Neural crest cell (in vitro differentiated cells): ENCODE measurements around the gene GPR32. TPM values are rescaled to one million over a fixed set of nuclear protein-coding genes. Genes with fewer than 3 reads are reported as not detected.

Source experiments
- DNase-seq: peaks from one replicate; pipeline ENCODE4 v3.0.0; 2021; ENCODE audit warnings: low read depth, mixed read lengths, low spot score
- H3K27ac Mint-ChIP-seq: one replicate; pipeline ENCODE4 v1.8.0; 2021; ENCODE audit warnings: mild to moderate bottlenecking, mixed read lengths; ENCODE audit not compliant: unreplicated experiment
- H3K27me3 Mint-ChIP-seq: 2 replicates; pipeline ENCODE4 v1.8.0; 2021; ENCODE audit warnings: low read depth, mild to moderate bottlenecking, mixed read lengths
- H3K36me3 Mint-ChIP-seq: 2 replicates; pipeline ENCODE4 v1.8.0; 2021; ENCODE audit warnings: low read depth, mild to moderate bottlenecking, mixed read lengths
- H3K4me1 Mint-ChIP-seq: 2 replicates; pipeline ENCODE4 v1.8.0; 2021; ENCODE audit warnings: mixed read lengths
- H3K4me3 Mint-ChIP-seq: one replicate; pipeline ENCODE4 v1.8.0; 2021; ENCODE audit warnings: mild to moderate bottlenecking, mixed read lengths
- H3K9me3 Mint-ChIP-seq: 2 replicates; pipeline ENCODE4 v1.8.0; 2021; ENCODE audit warnings: mixed read lengths
- total RNA-seq: library from RNA; stranded (reverse); gene quantifications from 2 replicates; pipeline ENCODE4 v1.2.1, GENCODE V29; 2021
- TF ChIP-seq, protein P1 (sequence below): fragments of 200-600 bp; sonication (generic); conservative IDR thresholded peaks from 2 replicates; pipeline ENCODE4 v1.5.0; 2021; ENCODE audit warnings: antibody characterized with exemption, mild to moderate bottlenecking

Gene GPR32
- total RNA-seq, 1 donor from 2014 or later = not detected

DNA sequence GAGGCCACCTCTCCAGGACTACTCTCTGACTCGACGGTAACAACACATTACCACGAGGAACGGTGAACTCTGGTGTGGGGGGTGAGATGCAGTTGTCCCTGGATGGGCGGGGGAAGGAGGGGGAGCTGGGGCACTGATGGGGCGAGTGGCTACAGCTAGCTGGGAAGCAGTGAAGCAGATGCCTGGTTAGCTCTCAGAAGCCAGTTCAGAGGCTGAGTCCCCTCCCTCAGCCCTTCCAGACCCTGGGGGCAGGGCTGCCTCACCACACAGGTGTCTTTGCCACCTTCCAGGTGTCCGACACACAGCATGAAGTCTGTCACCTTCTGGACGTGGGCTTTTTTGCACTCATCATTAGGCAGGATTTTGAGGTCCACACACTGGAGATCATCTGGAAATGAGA lies 49.4 kb downstream of the GPR32 start:
- Mint-ChIP-seq H3K4me1 (peaks cover 12% of the 10 kb centered on the region), H3K27ac (no peak overlapping the region), H3K36me3 (no peaks in the 10 kb centered on the region), H3K27me3 (peaks cover 97% of the 10 kb centered on the region), H3K4me3 (no peak overlapping the region), H3K9me3 (peaks cover 8% of the 10 kb centered on the region)
- TF ChIP-seq, protein P1, sequence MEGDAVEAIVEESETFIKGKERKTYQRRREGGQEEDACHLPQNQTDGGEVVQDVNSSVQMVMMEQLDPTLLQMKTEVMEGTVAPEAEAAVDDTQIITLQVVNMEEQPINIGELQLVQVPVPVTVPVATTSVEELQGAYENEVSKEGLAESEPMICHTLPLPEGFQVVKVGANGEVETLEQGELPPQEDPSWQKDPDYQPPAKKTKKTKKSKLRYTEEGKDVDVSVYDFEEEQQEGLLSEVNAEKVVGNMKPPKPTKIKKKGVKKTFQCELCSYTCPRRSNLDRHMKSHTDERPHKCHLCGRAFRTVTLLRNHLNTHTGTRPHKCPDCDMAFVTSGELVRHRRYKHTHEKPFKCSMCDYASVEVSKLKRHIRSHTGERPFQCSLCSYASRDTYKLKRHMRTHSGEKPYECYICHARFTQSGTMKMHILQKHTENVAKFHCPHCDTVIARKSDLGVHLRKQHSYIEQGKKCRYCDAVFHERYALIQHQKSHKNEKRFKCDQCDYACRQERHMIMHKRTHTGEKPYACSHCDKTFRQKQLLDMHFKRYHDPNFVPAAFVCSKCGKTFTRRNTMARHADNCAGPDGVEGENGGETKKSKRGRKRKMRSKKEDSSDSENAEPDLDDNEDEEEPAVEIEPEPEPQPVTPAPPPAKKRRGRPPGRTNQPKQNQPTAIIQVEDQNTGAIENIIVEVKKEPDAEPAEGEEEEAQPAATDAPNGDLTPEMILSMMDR = no peak
- no peak for DNase-seq

DNA sequence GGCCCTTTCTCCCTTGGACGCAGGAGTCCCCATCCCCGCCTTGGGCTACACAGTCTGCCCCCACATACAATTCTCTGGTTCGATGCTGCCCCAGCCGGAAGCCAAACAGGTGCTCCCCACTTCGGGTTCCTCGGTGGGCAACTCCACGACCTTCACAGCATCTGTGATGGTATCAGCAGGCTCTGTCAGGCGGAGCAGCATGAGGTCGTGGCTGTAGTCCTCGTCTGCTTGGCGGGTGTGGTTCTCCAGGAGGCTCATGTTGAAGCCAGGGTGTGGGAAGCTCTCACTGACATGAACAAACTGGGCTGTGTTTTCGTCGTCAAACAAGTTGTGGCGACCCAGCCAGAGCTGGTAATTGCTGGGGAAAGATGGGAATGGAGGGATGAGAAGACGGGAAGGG lies 49.8 kb downstream of the GPR32 start:
- Mint-ChIP-seq H3K4me3 (peak overlapping the region; percentile 13), H3K27me3 (peaks cover 96% of the 10 kb centered on the region), H3K9me3 (peaks cover 5% of the 10 kb centered on the region), H3K4me1 (peaks cover 12% of the 10 kb centered on the region), H3K36me3 (no peaks in the 10 kb centered on the region), H3K27ac (no peak overlapping the region)
- no peak for DNase-seq
- TF ChIP-seq, protein P1 = no peak

DNA sequence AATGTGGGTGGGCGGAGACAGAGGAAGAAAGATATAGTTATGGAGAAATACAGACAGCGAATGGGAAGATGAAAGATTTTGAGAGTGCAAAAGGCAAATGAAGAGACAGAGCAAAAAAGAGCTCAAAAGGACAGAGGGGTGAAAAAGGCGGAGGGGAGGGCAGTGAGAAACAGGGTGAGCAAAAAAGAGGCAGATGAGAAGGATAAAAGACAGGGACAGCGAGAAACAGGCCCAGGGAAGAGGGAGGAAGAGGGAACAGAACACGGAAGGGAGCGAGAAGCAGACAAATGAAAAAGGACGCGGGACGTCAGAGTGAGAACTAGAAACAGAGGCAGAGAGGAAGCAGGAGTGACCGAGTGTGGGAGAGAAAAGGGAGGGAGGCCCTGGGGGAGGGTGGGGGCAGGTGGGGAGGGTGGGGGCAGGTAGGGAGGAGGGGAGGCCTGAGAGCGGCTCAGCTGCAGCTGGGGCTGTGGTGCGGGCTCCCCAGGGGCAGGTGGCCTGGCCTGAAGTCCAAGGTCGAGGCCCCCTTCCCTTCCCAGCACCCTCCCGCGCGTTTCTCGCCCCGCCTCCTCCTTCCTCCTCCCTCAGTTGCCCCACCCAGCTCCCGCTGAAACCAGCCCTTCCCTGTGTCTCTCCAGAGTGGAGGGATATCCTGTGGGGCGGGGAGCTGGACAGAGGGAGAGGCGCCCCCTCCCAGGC lies 50.4 kb downstream of the GPR32 start:
- DNase-seq = no peak
- TF ChIP-seq, protein P1 = no peak
- H3K27ac Mint-ChIP-seq = no peak overlapping the region
- H3K4me3 Mint-ChIP-seq = no peak overlapping the region
- peaks cover 5% of the 10 kb centered on the region for H3K9me3 Mint-ChIP-seq
- peaks cover 12% of the 10 kb centered on the region for H3K4me1 Mint-ChIP-seq
- peaks cover 93% of the 10 kb centered on the region for H3K27me3 Mint-ChIP-seq
- no peaks in the 10 kb centered on the region for H3K36me3 Mint-ChIP-seq

DNA sequence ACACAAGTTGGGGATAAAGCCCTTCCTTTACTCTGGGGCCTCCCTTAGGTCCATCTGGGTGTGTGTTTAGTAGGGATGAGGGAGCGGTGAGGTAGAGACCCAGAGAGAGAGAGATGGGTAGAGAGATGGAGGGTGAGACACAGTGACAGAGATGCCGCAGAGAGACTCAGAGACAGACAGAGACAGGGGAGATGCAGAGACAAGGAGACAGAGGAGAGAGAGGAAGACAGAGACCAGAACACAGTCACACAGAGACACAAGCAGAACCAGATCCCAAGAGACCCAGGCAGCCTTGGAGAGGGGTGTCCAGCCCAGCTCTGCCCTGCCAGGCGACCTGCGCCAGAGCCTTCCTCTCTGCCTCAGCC lies 51.0 kb downstream of the GPR32 start:
- Mint-ChIP-seq H3K9me3 (peaks cover 5% of the 10 kb centered on the region), H3K4me3 (no peak overlapping the region), H3K27me3 (peaks cover 93% of the 10 kb centered on the region), H3K27ac (no peak overlapping the region), H3K36me3 (peaks cover 2% of the 10 kb centered on the region), H3K4me1 (peaks cover 12% of the 10 kb centered on the region)
- no peak for DNase-seq
- TF ChIP-seq, protein P1 = no peak

Other genes with a start within 250 kb of the GPR32 start
- 42.5 and 50.2 TPM in 2 replicates for gene LRRC4B, start 202.0 kb upstream of the GPR32 start, total RNA-seq
- gene SYT3, start 130.6 kb upstream of the GPR32 start, total RNA-seq = 1.4 and 2.0 TPM in 2 replicates
- gene C19orf81, start 121.0 kb upstream of the GPR32 start, total RNA-seq = 7.9 and 9.2 TPM in 2 replicates
- 6.7 and 6.8 TPM in 2 replicates for gene SHANK1, start 50.7 kb upstream of the GPR32 start, total RNA-seq
- 7.6 and 7.9 TPM in 2 replicates for gene CLEC11A, start 47.1 kb upstream of the GPR32 start, total RNA-seq
- not detected in 2 replicates for gene ACP4, start 20.0 kb downstream of the GPR32 start, total RNA-seq
- gene KLK1, start 53.3 kb downstream of the GPR32 start, total RNA-seq = 0.44 TPM in 1 of 2 replicates, not detected in the other
- not detected in 2 replicates for gene KLK15, start 63.1 kb downstream of the GPR32 start, total RNA-seq
- not detected in 2 replicates for gene KLK3, start 84.5 kb downstream of the GPR32 start, total RNA-seq
- not detected in 2 replicates for gene KLK2, start 103.0 kb downstream of the GPR32 start, total RNA-seq
- gene KLK4, start 140.9 kb downstream of the GPR32 start, total RNA-seq = not detected in 2 replicates
- not detected in 2 replicates for gene KLK5, start 182.6 kb downstream of the GPR32 start, total RNA-seq
- 1.7 and 2.5 TPM in 2 replicates for gene KLK6, start 199.1 kb downstream of the GPR32 start, total RNA-seq
- not detected in 2 replicates for gene KLK7, start 213.5 kb downstream of the GPR32 start, total RNA-seq
- gene KLK8, start 231.1 kb downstream of the GPR32 start, total RNA-seq = not detected in 2 replicates
- gene KLK10, start 249.2 kb downstream of the GPR32 start, total RNA-seq = not detected in 2 replicates